ENCODE data around the gene RPS3A.

- no peak for TF ChIP-seq CTCF (IDR thresholded peaks at IDR 0.05; ENCODE audit: insufficient read depth, low read length)
- no peak for TF ChIP-seq POLR2AphosphoS5 (IDR thresholded peaks at IDR 0.05; ENCODE audit: low read depth)
- TF ChIP-seq REST (IDR thresholded peaks at IDR 0.05; ENCODE audit: insufficient replicate concordance, low read depth) = no peak
Observed at GRCh38 chr4:151139814-151140213, 40.4 kb downstream of the RPS3A start.

Measured in HL-60 (cell line).